Measurements from ENCODE around the gene MYBPHL.
A peak's percentile ranks its signal among the peaks of the same experiment; 100 is the strongest.

The MYBPHL gene

GRCh38 chr1:109251277-109252166 lies 55.3 kb downstream of the MYBPHL start:
- no peak for DNase-seq (ENCODE audit: low read depth)

- no peak for DNase-seq (ENCODE audit: low read depth)
These were observed 56.1 kb downstream of the MYBPHL start for GRCh38 chr1:109250454-109251276.

GRCh38 chr1:109249654-109250401 lies 57.0 kb downstream of the MYBPHL start:
- no peak for DNase-seq (ENCODE audit: low read depth)

- DNase-seq (ENCODE audit: low read depth), result peak; percentile 58
These were observed 57.8 kb downstream of the MYBPHL start, which contains the start of gene CELSR2 for GRCh38 chr1:109248797-109249629. TSS of gene CELSR2 (plus strand) at chr1:109249539. CDS start at chr1:109250080, 541 bp downstream.

GRCh38 chr1:109248444-109248796 lies 58.4 kb downstream of the MYBPHL start:
- no peak for DNase-seq (ENCODE audit: low read depth)

GRCh38 chr1:109247401-109248365 lies 59.1 kb downstream of the MYBPHL start:
- DNase-seq (ENCODE audit: low read depth), result no peak

- DNase-seq (ENCODE audit: low read depth), result no peak
These were observed 60.7 kb downstream of the MYBPHL start for GRCh38 chr1:109246141-109246551.

GRCh38 chr1:109243860-109244552 lies 62.8 kb downstream of the MYBPHL start:
- no peak for DNase-seq (ENCODE audit: low read depth)

GRCh38 chr1:109243221-109243620 lies 63.6 kb downstream of the MYBPHL start:
- DNase-seq (ENCODE audit: low read depth), result no peak

GRCh38 chr1:109242387-109242786 lies 64.4 kb downstream of the MYBPHL start:
- no peak for DNase-seq (ENCODE audit: low read depth)

Data from iris pigment epithelial cell (primary cell).